K562 (cell line): ENCODE measurements around the gene C12orf43. TPM values are rescaled to one million over a fixed set of nuclear protein-coding genes. Genes with fewer than 3 reads are reported as not detected.
A peak's percentile ranks its signal among the peaks of the same experiment; 100 is the strongest.

Source experiments
- CEBPB ChIP-seq: fragments of 450-650 bp; IDR thresholded peaks from 2 replicates; pipeline ENCODE4 v1.6.1; 2016; ENCODE audit warnings: missing genetic modification characterization, missing compliant biosample characterization
- COPS2 ChIP-seq: fragments of 450-650 bp; conservative IDR thresholded peaks from 2 replicates; pipeline ENCODE4 v1.6.1; 2016; ENCODE audit warnings: mild to moderate bottlenecking, moderate library complexity
- DEAF1 ChIP-seq: fragments of 450-650 bp; formaldehyde crosslinking; IDR thresholded peaks from 2 replicates; pipeline ENCODE4 v1.4.0; 2020; ENCODE audit warnings: mild to moderate bottlenecking, moderate library complexity
- ERF ChIP-seq: fragments of 450-650 bp; formaldehyde crosslinking; IDR thresholded peaks from 2 replicates; pipeline ENCODE4 v1.4.0; 2020; ENCODE audit warnings: mild to moderate bottlenecking, mixed read lengths
- KDM1A ChIP-seq, 2 experiments: fragments of 450-650 bp; IDR thresholded peaks; 2 replicates each; pipeline ENCODE4 v1.6.1; 2016; ENCODE audit warnings: mild to moderate bottlenecking in 2 of 2
- KDM4B ChIP-seq, 2 experiments: fragments of 450-650 bp in 1 of 2; sonication (generic) in 1 of 2; IDR thresholded peaks; 2 replicates each; pipeline ENCODE4 v1.6.1; 2016 to 2017; ENCODE audit warnings: borderline replicate concordance in 2 of 2, antibody characterized with exemption in 1 of 2, low read depth in 1 of 2, mild to moderate bottlenecking in 1 of 2
- RAD21 ChIP-seq, 2 experiments: fragments of 250-450 bp in 1 of 2; fragments of 450-650 bp in 1 of 2; sonication (Bioruptor Pico) in 1 of 2; formaldehyde crosslinking in 1 of 2; IDR thresholded peaks in 1 of 2; conservative IDR thresholded peaks in 1 of 2; 2 replicates each; pipeline versions ENCODE4 v1.4.0 to v1.8.0; 2020 to 2022; ENCODE audit warnings: mild to moderate bottlenecking in 2 of 2, moderate library complexity in 1 of 2
- RBM39 ChIP-seq: fragments of 200-400 bp; formaldehyde crosslinking; optimal IDR thresholded peaks from 2 replicates; pipeline ENCODE3; 2018; ENCODE audit warnings: low read depth, low read length
- SIN3B ChIP-seq: fragments of 450-650 bp; IDR thresholded peaks from 2 replicates; pipeline ENCODE4 v1.6.1; 2017; ENCODE audit warnings: low read depth, mild to moderate bottlenecking, moderate library complexity
- ZKSCAN8 ChIP-seq: fragments of 200-800 bp; sonication (Bioruptor generic); IDR thresholded peaks from 2 replicates; pipeline ENCODE4 v1.6.1; 2016; ENCODE audit warnings: missing genetic modification characterization, missing compliant biosample characterization
- polyA plus RNA-seq, 8 experiments: library from polyadenylated mRNA; depleted of rRNA in 4 of 8; stranded (reverse) in 5 of 8; unstranded in 3 of 8; fragments of >200 nt; fragmentation: Nextera tagmentation in 2 of 8; fragmentation: Illumina TruSeq in 1 of 8; extraction: Ambion mirVana in 2 of 8; extraction: Trizol in 1 of 8; gene quantifications; 2 replicates each; pipeline versions ENCODE4 v1.2.1 to v1.2.3, GENCODE V29; 2011 to 2014; ENCODE audit warnings: inconsistent platforms in 1 of 8, missing spikeins in 1 of 8
- total RNA-seq, 7 experiments: library from RNA; depleted of rRNA in 6 of 7; stranded (reverse); fragments of >200 nt in 6 of 7; fragmentation: Illumina TruSeq in 2 of 7; extraction: Trizol in 2 of 7; gene quantifications; 2 replicates each; pipeline versions ENCODE4 v1.2.1 to v1.2.3, GENCODE V29; 2011 to 2021; ENCODE audit warnings: low replicate concordance in 1 of 7
- TF ChIP-seq, protein P1 (sequence below), 2 experiments: IDR thresholded peaks in 1 of 2; conservative IDR thresholded peaks in 1 of 2; 2 replicates each; pipeline ENCODE4 v1.6.1; 2016; ENCODE audit warnings: low read depth in 2 of 2, mild to moderate bottlenecking in 1 of 2, missing compliant biosample characterization in 1 of 2, missing genetic modification characterization in 1 of 2, moderate library complexity in 1 of 2
- TF ChIP-seq, protein P2 (sequence below): fragments of 200-800 bp; sonication (Bioruptor generic); IDR thresholded peaks from 2 replicates; pipeline ENCODE4 v1.6.1; 2017; ENCODE audit warnings: missing genetic modification characterization, missing compliant biosample characterization

The C12orf43 gene
- total and polyA plus RNA-seq, 9 of the 15 experiments (the other 6 are each of a cell fraction or from before 2014, with no cell fraction given) = 4.3 to 22.2 (median 16.8) TPM

GRCh38 chr12:121061831-121062230 lies 45.5 kb upstream of the C12orf43 start (continued):
- TF ChIP-seq KDM1A (IDR thresholded peaks at IDR 0.05) (no peak), COPS2 (no peak), DEAF1 (CRISPR knock-in tag) (peak; percentile 81), RBM39 (no peak), CEBPB (tag) (no peak), RAD21 (CRISPR knock-in tag; conservative IDR thresholded peaks at IDR 0.05 in 1 of 2, IDR thresholded peaks at IDR 0.05 in 1 of 2) (peak; percentile 89 to 90), ZKSCAN8 (CRISPR knock-in tag) (no peak), KDM4B (IDR thresholded peaks at IDR 0.05; ENCODE audit: borderline replicate concordance in 2 of 2, low read depth in 1 of 2) (no peak), SIN3B (no peak), ERF (CRISPR knock-in tag) (no peak)
- TF ChIP-seq, protein P1, sequence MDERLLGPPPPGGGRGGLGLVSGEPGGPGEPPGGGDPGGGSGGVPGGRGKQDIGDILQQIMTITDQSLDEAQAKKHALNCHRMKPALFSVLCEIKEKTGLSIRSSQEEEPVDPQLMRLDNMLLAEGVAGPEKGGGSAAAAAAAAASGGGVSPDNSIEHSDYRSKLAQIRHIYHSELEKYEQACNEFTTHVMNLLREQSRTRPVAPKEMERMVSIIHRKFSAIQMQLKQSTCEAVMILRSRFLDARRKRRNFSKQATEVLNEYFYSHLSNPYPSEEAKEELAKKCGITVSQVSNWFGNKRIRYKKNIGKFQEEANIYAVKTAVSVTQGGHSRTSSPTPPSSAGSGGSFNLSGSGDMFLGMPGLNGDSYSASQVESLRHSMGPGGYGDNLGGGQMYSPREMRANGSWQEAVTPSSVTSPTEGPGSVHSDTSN (CRISPR knock-in tag; IDR thresholded peaks at IDR 0.05; ENCODE audit: low read depth) = no peak
- TF ChIP-seq, protein P1 (tag; conservative IDR thresholded peaks at IDR 0.05; ENCODE audit: low read depth) = no peak
- TF ChIP-seq, protein P2, sequence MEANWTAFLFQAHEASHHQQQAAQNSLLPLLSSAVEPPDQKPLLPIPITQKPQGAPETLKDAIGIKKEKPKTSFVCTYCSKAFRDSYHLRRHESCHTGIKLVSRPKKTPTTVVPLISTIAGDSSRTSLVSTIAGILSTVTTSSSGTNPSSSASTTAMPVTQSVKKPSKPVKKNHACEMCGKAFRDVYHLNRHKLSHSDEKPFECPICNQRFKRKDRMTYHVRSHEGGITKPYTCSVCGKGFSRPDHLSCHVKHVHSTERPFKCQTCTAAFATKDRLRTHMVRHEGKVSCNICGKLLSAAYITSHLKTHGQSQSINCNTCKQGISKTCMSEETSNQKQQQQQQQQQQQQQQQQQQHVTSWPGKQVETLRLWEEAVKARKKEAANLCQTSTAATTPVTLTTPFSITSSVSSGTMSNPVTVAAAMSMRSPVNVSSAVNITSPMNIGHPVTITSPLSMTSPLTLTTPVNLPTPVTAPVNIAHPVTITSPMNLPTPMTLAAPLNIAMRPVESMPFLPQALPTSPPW (CRISPR knock-in tag) = no peak
